A549 (cell line): ENCODE measurements around the gene RPS25.

Experiments
- CEBPB ChIP-seq, 2 experiments: fragments of >200 bp in 1 of 2; sonication (Bioruptor Twin) in 1 of 2; formaldehyde crosslinking in 1 of 2; IDR thresholded peaks; 2 replicates each; pipeline ENCODE4 v1.6.1; 2012 to 2016
- CTCF ChIP-seq: fragments of >200 bp; sonication (Bioruptor Twin); formaldehyde crosslinking; IDR thresholded peaks from 3 replicates; pipeline ENCODE4 v1.5.1; 2016
- ELK1 ChIP-seq: fragments of 150-350 bp; IDR thresholded peaks from 2 replicates; pipeline ENCODE4 v1.6.1; 2014; ENCODE audit warnings: low read depth, mild to moderate bottlenecking, low read length
- HDAC2 ChIP-seq: fragments of 200-600 bp; sonication (generic); IDR thresholded peaks from 2 replicates; pipeline ENCODE4 v1.6.1; 2016
- POLR2A ChIP-seq: IDR thresholded peaks from 2 replicates; pipeline ENCODE4 v1.6.1; 2012; ENCODE audit warnings: mild to moderate bottlenecking, low read length
- RAD21 ChIP-seq, 2 experiments: fragments of >200 bp in 1 of 2; sonication (Bioruptor Twin) in 1 of 2; formaldehyde crosslinking in 1 of 2; IDR thresholded peaks in 1 of 2; conservative IDR thresholded peaks in 1 of 2; 2 replicates in 1 of 2; 3 replicates in 1 of 2; pipeline ENCODE4 v1.6.1; 2012 to 2018; ENCODE audit warnings: inconsistent platforms in 1 of 2
- ZFP36 ChIP-seq: fragments of 450-650 bp; IDR thresholded peaks from 2 replicates; pipeline ENCODE4 v1.6.1; 2014; ENCODE audit warnings: borderline replicate concordance; ENCODE audit not compliant: partially characterized antibody

GRCh38 chr11:119067371-119068222 is 49.5 kb upstream of the RPS25 start, which contains the start of gene VPS11:
- TF ChIP-seq POLR2A, result peak; percentile 55
- no peak for TF ChIP-seq CTCF
- TF ChIP-seq HDAC2, result peak; percentile 85; the same call in 1 of the 2 replicates
- TF ChIP-seq CEBPB (IDR thresholded peaks at IDR 0.05), result no peak
- no peak for TF ChIP-seq ELK1
- TF ChIP-seq RAD21 (conservative IDR thresholded peaks at IDR 0.05 in 1 of 2, IDR thresholded peaks at IDR 0.05 in 1 of 2), result no peak
- no peak for TF ChIP-seq ZFP36
